Thymus (tissue), 11 donors: ENCODE data around the gene PTPN1. TPM values are rescaled to one million over a fixed set of nuclear protein-coding genes. Genes with fewer than 3 reads are reported as not detected.
"Not testable (repeated sequence)": the region's sequence is repeated elsewhere in the genome, so short reads cannot be mapped to it uniquely, and the experiment has no call there.

Source experiments
- DNase-seq, 9 donors: peaks; one replicate each; pipeline ENCODE4 v3.0.0-alpha.2; 2013; ENCODE audit warnings: low spot score in 9 of 9, low read depth in 6 of 9, missing footprints in 1 of 9
- H3K27ac ChIP-seq, 2 donors: one replicate each; pipeline ENCODE4 v1.5.1; 2013; ENCODE audit warnings: control low read depth in 1 of 2, low read depth in 1 of 2, low read length in 1 of 2, mild to moderate bottlenecking in 1 of 2, moderate library complexity in 1 of 2
- H3K27me3 ChIP-seq, 2 donors: one replicate each; pipeline ENCODE4 v1.5.1; 2013; ENCODE audit warnings: low read length in 1 of 2; ENCODE audit not compliant: control insufficient read depth in 2 of 2, insufficient read depth in 1 of 2
- H3K36me3 ChIP-seq, 2 donors: one replicate each; pipeline ENCODE4 v1.5.1; 2013; ENCODE audit warnings: low read length in 1 of 2, mild to moderate bottlenecking in 1 of 2, moderate library complexity in 1 of 2; ENCODE audit not compliant: control insufficient read depth in 2 of 2, insufficient read depth in 2 of 2
- H3K4me1 ChIP-seq, 2 donors: one replicate each; pipeline ENCODE4 v1.5.1; 2013; ENCODE audit warnings: low read length in 2 of 2; ENCODE audit not compliant: control insufficient read depth in 2 of 2, insufficient read depth in 2 of 2
- H3K4me3 ChIP-seq, 2 donors: one replicate each; pipeline ENCODE4 v1.5.1; 2013; ENCODE audit warnings: low read length in 2 of 2, control low read depth in 1 of 2, mild to moderate bottlenecking in 1 of 2
- H3K9me3 ChIP-seq, 2 donors: one replicate each; pipeline ENCODE4 v1.5.1; 2013; ENCODE audit warnings: low read length in 1 of 2, mild to moderate bottlenecking in 1 of 2; ENCODE audit not compliant: control insufficient read depth in 2 of 2, insufficient read depth in 1 of 2
- WGBS: extraction: QIAGEN DNeasy Blood & Tissue Kit; methylation state at CpG from one replicate; pipeline ENCODE4 v1.1.7; 2013; 5-methylcytosine and 5-hydroxymethylcytosine counted together
- polyA plus RNA-seq: library from polyadenylated mRNA; stranded (reverse); fragments of 200-250 nt; gene quantifications from one replicate; pipeline ENCODE4 v1.2.3, GENCODE V29; 2013
- total RNA-seq: library from RNA; stranded (reverse); fragments of 120-200 nt; gene quantifications from one replicate; pipeline ENCODE4 v1.2.4, GENCODE V29; 2013
- donor health status: healthy.

Gene PTPN1
- total and polyA plus RNA-seq, 2 donors = 23.0 to 56.1 TPM

- H3K36me3 ChIP-seq = no peaks in the 10 kb centered on the region
- no peak for DNase-seq
- WGBS = 96% methylated on average over 22 of the region's 22 CpGs
- H3K4me3 ChIP-seq = no peak overlapping the region
- H3K27me3 ChIP-seq = peaks cover 0 to 2% of the 10 kb centered on the region in 2 donors
- no peaks in the 10 kb centered on the region for H3K4me1 ChIP-seq
- no peaks in the 10 kb centered on the region for H3K9me3 ChIP-seq
- H3K27ac ChIP-seq = no peak overlapping the region
Measured at GRCh38 chr20:50597406-50597969, 87.3 kb downstream of the PTPN1 start.

GRCh38 chr20:50598074-50598473 is 87.9 kb downstream of the PTPN1 start:
- H3K36me3 ChIP-seq = no peaks in the 10 kb centered on the region
- WGBS = 93% methylated on average over 7 of the region's 7 CpGs
- H3K4me1 ChIP-seq = no peaks in the 10 kb centered on the region
- H3K27me3 ChIP-seq = peaks cover 0 to 2% of the 10 kb centered on the region in 2 donors
- no peak overlapping the region for H3K4me3 ChIP-seq
- DNase-seq = no peak
- no peak overlapping the region for H3K27ac ChIP-seq
- H3K9me3 ChIP-seq = no peaks in the 10 kb centered on the region

- WGBS = 94% methylated on average over 5 of the region's 5 CpGs
- H3K36me3 ChIP-seq, H3K27me3 ChIP-seq, H3K27ac ChIP-seq, DNase-seq, H3K4me1 ChIP-seq, H3K9me3 ChIP-seq, H3K4me3 ChIP-seq: not testable (repeated sequence)
Measured at GRCh38 chr20:50598768-50599167, 88.6 kb downstream of the PTPN1 start.

- Histone ChIP-seq H3K4me3 (no peak overlapping the region), H3K9me3 (no peaks in the 10 kb centered on the region), H3K36me3 (no peaks in the 10 kb centered on the region), H3K4me1 (no peaks in the 10 kb centered on the region), H3K27ac (no peak overlapping the region), H3K27me3 (peaks cover 0 to 2% of the 10 kb centered on the region in 2 donors)
- DNase-seq = no peak
- WGBS = 88% methylated on average over 12 of the region's 12 CpGs
Measured at GRCh38 chr20:50600281-50600895, 90.2 kb downstream of the PTPN1 start.

GRCh38 chr20:50601511-50602431 is 91.6 kb downstream of the PTPN1 start:
- WGBS = 83% methylated on average over 33 of the region's 33 CpGs
- Histone ChIP-seq H3K9me3 (no peaks in the 10 kb centered on the region), H3K4me1 (no peaks in the 10 kb centered on the region), H3K27me3 (no peaks in the 10 kb centered on the region), H3K36me3 (no peaks in the 10 kb centered on the region), H3K27ac (no peak overlapping the region), H3K4me3 (no peak overlapping the region)
- no peak for DNase-seq

GRCh38 chr20:50602432-50603088 is 92.4 kb downstream of the PTPN1 start:
- no peaks in the 10 kb centered on the region for H3K27me3 ChIP-seq
- no peaks in the 10 kb centered on the region for H3K4me1 ChIP-seq
- no peak for DNase-seq
- no peaks in the 10 kb centered on the region for H3K36me3 ChIP-seq
- H3K27ac ChIP-seq = no peak overlapping the region
- no peak overlapping the region for H3K4me3 ChIP-seq
- 97% methylated on average over 15 of the region's 15 CpGs for WGBS
- H3K9me3 ChIP-seq = no peaks in the 10 kb centered on the region

- Histone ChIP-seq H3K36me3 (no peaks in the 10 kb centered on the region), H3K9me3 (no peaks in the 10 kb centered on the region), H3K4me1 (no peaks in the 10 kb centered on the region), H3K27ac (no peak overlapping the region), H3K4me3 (no peak overlapping the region), H3K27me3 (no peaks in the 10 kb centered on the region)
- no peak for DNase-seq
- WGBS = 97% methylated on average over 12 of the region's 12 CpGs
Measured at GRCh38 chr20:50604451-50604850, 94.3 kb downstream of the PTPN1 start.

GRCh38 chr20:50605136-50605535 is 95.0 kb downstream of the PTPN1 start:
- H3K27me3 ChIP-seq = no peaks in the 10 kb centered on the region
- no peaks in the 10 kb centered on the region for H3K9me3 ChIP-seq
- 99% methylated on average over 5 of the region's 5 CpGs for WGBS
- no peaks in the 10 kb centered on the region for H3K4me1 ChIP-seq
- H3K36me3 ChIP-seq = no peaks in the 10 kb centered on the region
- DNase-seq = no peak
- H3K4me3 ChIP-seq = no peak overlapping the region
- H3K27ac ChIP-seq = no peak overlapping the region

GRCh38 chr20:50607436-50607835 is 97.3 kb downstream of the PTPN1 start:
- Histone ChIP-seq H3K4me3 (no peak overlapping the region), H3K27me3 (no peaks in the 10 kb centered on the region), H3K36me3 (no peaks in the 10 kb centered on the region), H3K27ac (no peak overlapping the region), H3K4me1 (no peaks in the 10 kb centered on the region), H3K9me3 (no peaks in the 10 kb centered on the region)
- WGBS = 91% methylated on average over 9 of the region's 9 CpGs
- DNase-seq = no peak
